ENCODE results near the gene KCNB1. TPM values are rescaled to one million over a fixed set of nuclear protein-coding genes. Genes with fewer than 3 reads are reported as not detected.

Gene KCNB1
- total and polyA plus RNA-seq, 8 donors = 0.12 to 21.0 (median 2.3) TPM; not detected in 1

GRCh38 chr20:49335476-49335875 lies 147.0 kb downstream of the KCNB1 start:
- DNase-seq = no peak
- 89 to 96% (median 91%) methylated on average over 9 to 12 of the region's 12 CpGs for WGBS, 5 donors
- no peaks in the 10 kb centered on the region for H3K9me3 ChIP-seq
- TF ChIP-seq EP300 (IDR thresholded peaks at IDR 0.05) = no peak
- no peak for TF ChIP-seq POLR2A (IDR thresholded peaks at IDR 0.05)
- no peak for TF ChIP-seq POLR2AphosphoS5 (IDR thresholded peaks at IDR 0.05)
- no peak for TF ChIP-seq CTCF (IDR thresholded peaks at IDR 0.05)
- intact Hi-C loops (cut with DNase I; ENCODE audit: low total_unique reads) = loop anchor here (10.0 kb wide), 1 partner anchor 149 kb away; the partner anchor contains the start of gene KCNB1
- no peak overlapping the region for H3K27ac ChIP-seq
- no peaks in the 10 kb centered on the region for H3K36me3 ChIP-seq
- peaks cover 0 to 27% (median 6%) of the 10 kb centered on the region in 3 donors for H3K27me3 ChIP-seq
- H3K4me1 ChIP-seq = peaks cover 0 to 7% (median 0%) of the 10 kb centered on the region in 4 donors
- H3K4me3 ChIP-seq = no peak overlapping the region

GRCh38 chr20:49330701-49331615 lies 151.5 kb downstream of the KCNB1 start:
- DNase-seq = no peak
- Histone ChIP-seq H3K9me3 (no peaks in the 10 kb centered on the region), H3K36me3 (no peaks in the 10 kb centered on the region), H3K4me1 (peaks cover 0 to 13% (median 4%) of the 10 kb centered on the region in 4 donors), H3K27ac (no peak overlapping the region), H3K27me3 (peaks cover 0 to 33% (median 6%) of the 10 kb centered on the region in 3 donors), H3K4me3 (no peak overlapping the region)
- 70 to 80% (median 78%) methylated on average over 3 of the region's 3 CpGs for WGBS, 5 donors
- intact Hi-C loops (cut with DNase I; ENCODE audit: low total_unique reads) = loop anchor here (5.0 to 10.0 kb wide), 2 partner anchors 154 to 201 kb away; partner anchors contain the start of gene KCNB1
- no peak for TF ChIP-seq CTCF (IDR thresholded peaks at IDR 0.05)
- TF ChIP-seq EP300 (IDR thresholded peaks at IDR 0.05) = no peak
- TF ChIP-seq POLR2AphosphoS5 (IDR thresholded peaks at IDR 0.05) = no peak
- TF ChIP-seq POLR2A (IDR thresholded peaks at IDR 0.05) = no peak

GRCh38 chr20:49328790-49329189 lies 153.7 kb downstream of the KCNB1 start:
- no peak overlapping the region for H3K4me3 ChIP-seq
- no peak for TF ChIP-seq CTCF (IDR thresholded peaks at IDR 0.05)
- no peak for TF ChIP-seq EP300 (IDR thresholded peaks at IDR 0.05)
- TF ChIP-seq POLR2AphosphoS5 (IDR thresholded peaks at IDR 0.05) = no peak
- no peak for TF ChIP-seq POLR2A (IDR thresholded peaks at IDR 0.05)
- DNase-seq = no peak
- peaks cover 0 to 14% (median 6%) of the 10 kb centered on the region in 4 donors for H3K4me1 ChIP-seq
- no peak overlapping the region for H3K27ac ChIP-seq
- peaks cover 0 to 32% (median 0%) of the 10 kb centered on the region in 3 donors for H3K27me3 ChIP-seq
- no peaks in the 10 kb centered on the region for H3K36me3 ChIP-seq
- no peaks in the 10 kb centered on the region for H3K9me3 ChIP-seq
- intact Hi-C loops (cut with DNase I; ENCODE audit: low total_unique reads) = no loop called here

GRCh38 chr20:49326026-49326425 lies 156.4 kb downstream of the KCNB1 start:
- peak in 1 of 2 donors; percentile 31 for DNase-seq
- Histone ChIP-seq H3K36me3 (no peaks in the 10 kb centered on the region), H3K4me1 (peaks cover 0 to 15% (median 6%) of the 10 kb centered on the region in 4 donors), H3K9me3 (no peaks in the 10 kb centered on the region), H3K4me3 (no peak overlapping the region), H3K27ac (no peak overlapping the region), H3K27me3 (peaks cover 0 to 22% (median under 1%) of the 10 kb centered on the region in 3 donors)
- TF ChIP-seq POLR2A (IDR thresholded peaks at IDR 0.05) (no peak), CTCF (IDR thresholded peaks at IDR 0.05) (no peak), EP300 (IDR thresholded peaks at IDR 0.05) (no peak), POLR2AphosphoS5 (IDR thresholded peaks at IDR 0.05) (no peak)
- intact Hi-C loops (cut with DNase I; ENCODE audit: low total_unique reads) = no loop called here
- 36 to 52% (median 44%) methylated on average over 10 of the region's 10 CpGs for WGBS, 5 donors

All from stomach (tissue), 9 donors.